Stimulated activated CD4-positive, alpha-beta T cell treated with anti-CD3 and anti-CD28 coated beads, Interleukin-12 subunit alpha, Interleukin-12 subunit beta, amount 100 ng/mL, for 4 hours (primary cell): Measurements from ENCODE around the gene NXT1.

Source experiments
- DNase-seq: peaks from one replicate; pipeline ENCODE4 v3.0.0-alpha.2; 2020

NXT1 gene

GRCh38 chr20:23361476-23362391 is 11.1 kb downstream of the NXT1 start, which contains the start of gene GZF1:
Gene GZF1, plus strand, starts transcription at chr20:23362182. Its CDS starts 2,202 bp downstream, at chr20:23364384.
- peak; percentile 98 for DNase-seq

- no peak for DNase-seq
These were observed 12.0 kb downstream of the NXT1 start for GRCh38 chr20:23362392-23363256.

- DNase-seq: no peak
These were observed 12.7 kb downstream of the NXT1 start for GRCh38 chr20:23363257-23363649.

GRCh38 chr20:23365390-23366165 is 15.0 kb downstream of the NXT1 start:
- DNase-seq: no peak

- DNase-seq: no peak
These were observed 15.8 kb downstream of the NXT1 start for GRCh38 chr20:23366384-23366783.

GRCh38 chr20:23367770-23368169 is 17.2 kb downstream of the NXT1 start:
- no peak for DNase-seq

- DNase-seq: no peak
These were observed 17.9 kb downstream of the NXT1 start for GRCh38 chr20:23368316-23369071.

GRCh38 chr20:23369072-23369823 is 18.7 kb downstream of the NXT1 start:
- DNase-seq: no peak

- DNase-seq: no peak
These were observed 19.7 kb downstream of the NXT1 start for GRCh38 chr20:23370274-23370673.

- no peak for DNase-seq
These were observed 20.3 kb downstream of the NXT1 start for GRCh38 chr20:23370873-23371272.

- no peak for DNase-seq
These were observed 20.9 kb downstream of the NXT1 start for GRCh38 chr20:23371496-23371895.

GRCh38 chr20:23374441-23374840 is 23.9 kb downstream of the NXT1 start:
- DNase-seq: no peak

GRCh38 chr20:23375827-23376226 is 25.2 kb downstream of the NXT1 start:
- DNase-seq: no peak

- no peak for DNase-seq
These were observed 29.2 kb downstream of the NXT1 start for GRCh38 chr20:23379772-23380171.

GRCh38 chr20:23381876-23382275 is 31.3 kb downstream of the NXT1 start:
- no peak for DNase-seq

- DNase-seq: no peak
These were observed 35.9 kb downstream of the NXT1 start for GRCh38 chr20:23386304-23387117.

- no peak for DNase-seq
These were observed 36.5 kb downstream of the NXT1 start for GRCh38 chr20:23387118-23387443.

- DNase-seq: no peak
These were observed 39.6 kb downstream of the NXT1 start for GRCh38 chr20:23390091-23390774.

- DNase-seq: no peak
These were observed 41.2 kb downstream of the NXT1 start for GRCh38 chr20:23391707-23392310.
